ENCODE data around the gene FLOT1.
A peak's percentile ranks its signal among the peaks of the same experiment; 100 is the strongest.

The FLOT1 gene

DNA sequence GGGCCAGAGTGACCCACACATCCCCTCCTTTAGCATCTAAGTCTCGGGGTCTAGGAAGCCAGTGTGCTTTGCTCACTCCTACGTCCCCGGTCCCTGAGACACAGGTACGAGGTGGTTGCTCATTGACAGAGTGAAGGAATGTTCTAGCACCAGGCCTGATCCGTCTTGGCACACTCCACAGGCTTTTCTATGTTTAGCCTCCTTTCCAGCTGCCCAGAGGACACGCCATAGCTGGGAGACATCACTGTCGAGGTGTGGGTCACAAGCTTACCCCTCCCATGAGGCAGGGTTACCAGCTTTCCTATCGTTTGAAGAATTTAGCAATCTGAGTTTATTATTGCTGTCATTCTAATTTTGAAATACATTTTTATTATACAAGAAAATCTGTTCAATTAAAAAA, 32.2 kb upstream of the FLOT1 start (continued):
- TF ChIP-seq ZBTB7A (tag by site-specific recombination; IDR thresholded peaks at IDR 0.05; ENCODE audit: low read depth), result no peak

DNA sequence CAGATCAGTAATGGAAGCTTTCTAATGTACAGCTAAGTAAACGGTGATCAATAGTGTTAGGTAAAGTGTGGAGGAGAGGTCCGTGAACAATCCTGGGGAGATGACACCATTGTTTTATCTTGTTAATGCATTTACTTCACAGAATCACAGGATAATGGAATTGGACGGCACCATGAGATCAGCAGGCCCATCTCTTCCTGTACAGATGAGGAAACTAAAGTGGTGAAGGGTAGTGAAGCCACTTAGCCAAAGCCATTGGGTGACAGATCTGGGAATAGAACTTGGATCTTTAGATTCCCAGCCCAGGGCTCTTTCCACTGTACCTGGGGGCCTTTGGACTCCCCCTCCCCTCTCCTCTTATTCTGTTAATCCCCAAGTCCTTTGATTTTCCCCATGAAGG, 28.1 kb upstream of the FLOT1 start:
- peaks cover 17% of the 10 kb centered on the region for H3K4me1 ChIP-seq (ENCODE audit: control insufficient read depth, insufficient read depth, low read length)
- no peaks in the 10 kb centered on the region for H3K9me3 ChIP-seq (ENCODE audit: control insufficient read depth, insufficient read depth, low read depth, low read length)
- H3K27ac ChIP-seq (ENCODE audit: extremely low read depth, low read depth, low read length), result no peak overlapping the region
- H3K4me3 ChIP-seq (ENCODE audit: low read depth, low read length), result no peak overlapping the region
- TF ChIP-seq ZNF510 (tag by site-specific recombination; IDR thresholded peaks at IDR 0.05; ENCODE audit: insufficient replicate concordance), result peak; percentile 33
- TF ChIP-seq ZNF785 (tag by site-specific recombination; IDR thresholded peaks at IDR 0.05), result no peak
- ChIA-PET POLR2A (interaction anchor here (2.3 to 7.9 kb wide), 4 partner anchors 11 to 40 kb away, joined by 11 to 64 read pairs (median 41); partner anchors contain the start of gene IER3), CTCF (interaction anchor here (0.6 to 1.5 kb wide), 6 partner anchors 11 to 669 kb away, joined by 3 to 8 read pairs (median 3); no protein-coding TSS in a partner anchor)
- H3K36me3 ChIP-seq (ENCODE audit: control insufficient read depth in 2 of 2, insufficient read depth in 1 of 2, low read length in 2 of 2), result no peaks in the 10 kb centered on the region

DNA sequence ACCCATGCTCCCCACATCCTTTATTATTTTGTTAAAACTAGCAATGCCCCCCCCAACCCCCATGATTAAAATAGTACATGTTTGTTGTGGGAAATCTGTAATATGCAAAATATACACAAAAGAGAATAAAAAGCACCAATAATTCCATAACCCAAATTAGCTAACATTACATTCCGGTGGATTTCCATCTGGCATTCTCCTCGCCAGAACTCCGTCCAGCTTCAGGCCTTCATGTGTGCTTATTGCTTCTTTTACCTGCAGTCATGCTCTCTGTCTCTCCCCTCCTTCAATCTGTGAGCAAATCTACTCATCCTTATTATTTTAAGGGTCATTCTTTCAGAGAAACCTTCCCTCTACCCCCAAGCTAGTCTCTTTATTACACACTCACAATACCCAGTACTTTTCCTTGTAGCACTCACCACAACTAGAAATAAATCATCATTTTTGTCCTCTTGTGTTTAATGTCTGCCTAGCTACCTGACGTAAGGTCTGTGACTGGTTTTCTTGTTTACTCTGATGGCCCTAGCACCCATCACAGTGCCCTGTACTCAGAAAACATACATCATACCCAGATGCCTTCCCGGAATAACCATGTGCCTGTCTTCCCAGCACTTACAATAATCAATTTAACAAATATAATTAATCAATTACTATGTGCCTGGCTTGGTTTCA, 27.5 kb upstream of the FLOT1 start:
- CTCF ChIA-PET, result interaction anchor here (0.6 to 2.1 kb wide), 12 partner anchors 11 to 668 kb away, joined by 3 to 8 read pairs (median 4); no protein-coding TSS in a partner anchor
- POLR2A ChIA-PET, result interaction anchor here (1.0 to 7.9 kb wide), 10 partner anchors 11 to 155 kb away, joined by 3 to 64 read pairs (median 11); partner anchors contain the start of genes IER3 and MDC1
- Histone ChIP-seq H3K36me3 (ENCODE audit: control insufficient read depth in 2 of 2, insufficient read depth in 1 of 2, low read length in 2 of 2) (no peaks in the 10 kb centered on the region), H3K27ac (ENCODE audit: extremely low read depth, low read depth, low read length) (peak overlapping the region; percentile 72; the same call in 1 of the 2 replicates), H3K9me3 (ENCODE audit: control insufficient read depth, insufficient read depth, low read depth, low read length) (no peaks in the 10 kb centered on the region), H3K4me3 (ENCODE audit: low read depth, low read length) (no peak overlapping the region), H3K4me1 (ENCODE audit: control insufficient read depth, insufficient read depth, low read length) (peaks cover 17% of the 10 kb centered on the region)
- TF ChIP-seq ZNF571 (tag by site-specific recombination; IDR thresholded peaks at IDR 0.05) (no peak), ZNF10 (tag by site-specific recombination; IDR thresholded peaks at IDR 0.05) (no peak), ZNF629 (tag by site-specific recombination; IDR thresholded peaks at IDR 0.05) (peak; percentile 6; the same call in 1 of the 2 replicates), ZNF24 (tag by site-specific recombination; IDR thresholded peaks at IDR 0.05) (0 out of 2 replicates have a peak, but pooled peaks have one; percentile 15), ZNF561 (tag by site-specific recombination; IDR thresholded peaks at IDR 0.05; ENCODE audit: borderline replicate concordance) (no peak), ZNF335 (tag by site-specific recombination; conservative IDR thresholded peaks at IDR 0.05) (peak; percentile 67; the same call in 1 of the 2 replicates), ZEB2 (tag by site-specific recombination; IDR thresholded peaks at IDR 0.05) (0 out of 2 replicates have a peak, but pooled peaks have one; percentile 3), ZNF404 (tag by site-specific recombination; IDR thresholded peaks at IDR 0.05) (no peak), ZNF48 (tag by site-specific recombination; IDR thresholded peaks at IDR 0.05) (no peak), ZBTB7A (tag by site-specific recombination; IDR thresholded peaks at IDR 0.05; ENCODE audit: low read depth) (no peak), ZNF221 (tag by site-specific recombination; IDR thresholded peaks at IDR 0.05; ENCODE audit: borderline replicate concordance) (no peak), ZNF670 (tag by site-specific recombination; IDR thresholded peaks at IDR 0.05; ENCODE audit: low read depth) (no peak), ZNF19 (tag by site-specific recombination; IDR thresholded peaks at IDR 0.05; ENCODE audit: low read depth) (no peak), ZNF146 (tag by site-specific recombination; IDR thresholded peaks at IDR 0.05) (no peak), SCRT2 (tag by site-specific recombination; IDR thresholded peaks at IDR 0.05) (no peak), ZNF600 (tag by site-specific recombination; IDR thresholded peaks at IDR 0.05) (0 out of 2 replicates have a peak, but pooled peaks have one; percentile 12)
- TF ChIP-seq, protein P1, sequence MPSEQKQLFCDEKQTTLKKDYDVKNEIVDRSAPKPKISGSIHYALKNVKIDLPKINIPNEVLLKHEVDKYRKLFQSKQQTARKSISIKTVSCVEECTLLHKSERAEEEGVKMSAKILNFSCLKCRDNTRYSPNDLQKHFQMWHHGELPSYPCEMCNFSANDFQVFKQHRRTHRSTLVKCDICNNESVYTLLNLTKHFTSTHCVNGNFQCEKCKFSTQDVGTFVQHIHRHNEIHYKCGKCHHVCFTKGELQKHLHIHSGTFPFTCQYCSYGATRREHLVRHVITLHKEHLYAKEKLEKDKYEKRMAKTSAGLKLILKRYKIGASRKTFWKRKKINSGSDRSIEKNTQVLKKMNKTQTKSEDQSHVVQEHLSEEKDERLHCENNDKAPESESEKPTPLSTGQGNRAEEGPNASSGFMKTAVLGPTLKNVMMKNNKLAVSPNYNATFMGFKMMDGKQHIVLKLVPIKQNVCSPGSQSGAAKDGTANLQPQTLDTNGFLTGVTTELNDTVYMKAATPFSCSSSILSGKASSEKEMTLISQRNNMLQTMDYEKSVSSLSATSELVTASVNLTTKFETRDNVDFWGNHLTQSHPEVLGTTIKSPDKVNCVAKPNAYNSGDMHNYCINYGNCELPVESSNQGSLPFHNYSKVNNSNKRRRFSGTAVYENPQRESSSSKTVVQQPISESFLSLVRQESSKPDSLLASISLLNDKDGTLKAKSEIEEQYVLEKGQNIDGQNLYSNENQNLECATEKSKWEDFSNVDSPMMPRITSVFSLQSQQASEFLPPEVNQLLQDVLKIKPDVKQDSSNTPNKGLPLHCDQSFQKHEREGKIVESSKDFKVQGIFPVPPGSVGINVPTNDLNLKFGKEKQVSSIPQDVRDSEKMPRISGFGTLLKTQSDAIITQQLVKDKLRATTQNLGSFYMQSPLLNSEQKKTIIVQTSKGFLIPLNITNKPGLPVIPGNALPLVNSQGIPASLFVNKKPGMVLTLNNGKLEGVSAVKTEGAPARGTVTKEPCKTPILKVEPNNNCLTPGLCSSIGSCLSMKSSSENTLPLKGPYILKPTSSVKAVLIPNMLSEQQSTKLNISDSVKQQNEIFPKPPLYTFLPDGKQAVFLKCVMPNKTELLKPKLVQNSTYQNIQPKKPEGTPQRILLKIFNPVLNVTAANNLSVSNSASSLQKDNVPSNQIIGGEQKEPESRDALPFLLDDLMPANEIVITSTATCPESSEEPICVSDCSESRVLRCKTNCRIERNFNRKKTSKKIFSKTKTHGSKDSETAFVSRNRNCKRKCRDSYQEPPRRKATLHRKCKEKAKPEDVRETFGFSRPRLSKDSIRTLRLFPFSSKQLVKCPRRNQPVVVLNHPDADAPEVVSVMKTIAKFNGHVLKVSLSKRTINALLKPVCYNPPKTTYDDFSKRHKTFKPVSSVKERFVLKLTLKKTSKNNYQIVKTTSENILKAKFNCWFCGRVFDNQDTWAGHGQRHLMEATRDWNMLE (tag by site-specific recombination; conservative IDR thresholded peaks at IDR 0.05; ENCODE audit: low read depth), result 0 out of 2 replicates have a peak, but pooled peaks have one; percentile 17
- TF ChIP-seq, protein P2, sequence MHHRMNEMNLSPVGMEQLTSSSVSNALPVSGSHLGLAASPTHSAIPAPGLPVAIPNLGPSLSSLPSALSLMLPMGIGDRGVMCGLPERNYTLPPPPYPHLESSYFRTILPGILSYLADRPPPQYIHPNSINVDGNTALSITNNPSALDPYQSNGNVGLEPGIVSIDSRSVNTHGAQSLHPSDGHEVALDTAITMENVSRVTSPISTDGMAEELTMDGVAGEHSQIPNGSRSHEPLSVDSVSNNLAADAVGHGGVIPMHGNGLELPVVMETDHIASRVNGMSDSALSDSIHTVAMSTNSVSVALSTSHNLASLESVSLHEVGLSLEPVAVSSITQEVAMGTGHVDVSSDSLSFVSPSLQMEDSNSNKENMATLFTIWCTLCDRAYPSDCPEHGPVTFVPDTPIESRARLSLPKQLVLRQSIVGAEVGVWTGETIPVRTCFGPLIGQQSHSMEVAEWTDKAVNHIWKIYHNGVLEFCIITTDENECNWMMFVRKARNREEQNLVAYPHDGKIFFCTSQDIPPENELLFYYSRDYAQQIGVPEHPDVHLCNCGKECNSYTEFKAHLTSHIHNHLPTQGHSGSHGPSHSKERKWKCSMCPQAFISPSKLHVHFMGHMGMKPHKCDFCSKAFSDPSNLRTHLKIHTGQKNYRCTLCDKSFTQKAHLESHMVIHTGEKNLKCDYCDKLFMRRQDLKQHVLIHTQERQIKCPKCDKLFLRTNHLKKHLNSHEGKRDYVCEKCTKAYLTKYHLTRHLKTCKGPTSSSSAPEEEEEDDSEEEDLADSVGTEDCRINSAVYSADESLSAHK (tag by site-specific recombination; IDR thresholded peaks at IDR 0.05), result no peak
- TF ChIP-seq, protein P3, sequence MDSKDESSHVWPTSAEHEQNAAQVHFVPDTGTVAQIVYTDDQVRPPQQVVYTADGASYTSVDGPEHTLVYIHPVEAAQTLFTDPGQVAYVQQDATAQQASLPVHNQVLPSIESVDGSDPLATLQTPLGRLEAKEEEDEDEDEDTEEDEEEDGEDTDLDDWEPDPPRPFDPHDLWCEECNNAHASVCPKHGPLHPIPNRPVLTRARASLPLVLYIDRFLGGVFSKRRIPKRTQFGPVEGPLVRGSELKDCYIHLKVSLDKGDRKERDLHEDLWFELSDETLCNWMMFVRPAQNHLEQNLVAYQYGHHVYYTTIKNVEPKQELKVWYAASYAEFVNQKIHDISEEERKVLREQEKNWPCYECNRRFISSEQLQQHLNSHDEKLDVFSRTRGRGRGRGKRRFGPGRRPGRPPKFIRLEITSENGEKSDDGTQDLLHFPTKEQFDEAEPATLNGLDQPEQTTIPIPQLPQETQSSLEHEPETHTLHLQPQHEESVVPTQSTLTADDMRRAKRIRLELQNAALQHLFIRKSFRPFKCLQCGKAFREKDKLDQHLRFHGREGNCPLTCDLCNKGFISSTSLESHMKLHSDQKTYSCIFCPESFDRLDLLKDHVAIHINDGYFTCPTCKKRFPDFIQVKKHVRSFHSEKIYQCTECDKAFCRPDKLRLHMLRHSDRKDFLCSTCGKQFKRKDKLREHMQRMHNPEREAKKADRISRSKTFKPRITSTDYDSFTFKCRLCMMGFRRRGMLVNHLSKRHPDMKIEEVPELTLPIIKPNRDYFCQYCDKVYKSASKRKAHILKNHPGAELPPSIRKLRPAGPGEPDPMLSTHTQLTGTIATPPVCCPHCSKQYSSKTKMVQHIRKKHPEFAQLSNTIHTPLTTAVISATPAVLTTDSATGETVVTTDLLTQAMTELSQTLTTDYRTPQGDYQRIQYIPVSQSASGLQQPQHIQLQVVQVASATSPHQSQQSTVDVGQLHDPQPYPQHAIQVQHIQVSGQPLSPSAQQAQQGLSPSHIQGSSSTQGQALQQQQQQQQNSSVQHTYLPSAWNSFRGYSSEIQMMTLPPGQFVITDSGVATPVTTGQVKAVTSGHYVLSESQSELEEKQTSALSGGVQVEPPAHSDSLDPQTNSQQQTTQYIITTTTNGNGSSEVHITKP (tag by site-specific recombination; IDR thresholded peaks at IDR 0.05), result peak; percentile 2; the same call in 1 of the 2 replicates
